ENCODE data around the gene KCND3. TPM values are rescaled to one million over a fixed set of nuclear protein-coding genes. Genes with fewer than 3 reads are reported as not detected.

KCND3 gene
- total RNA-seq, 1 donor from 2014 or later: 2.2 TPM

- Mint-ChIP-seq H3K36me3 (no peaks in the 10 kb centered on the region), H3K4me1 (ENCODE audit: unreplicated experiment) (no peaks in the 10 kb centered on the region), H3K9me3 (no peaks in the 10 kb centered on the region), H3K27ac (no peak overlapping the region), H3K27me3 (peaks cover 4% of the 10 kb centered on the region), H3K4me3 (no peak overlapping the region)
- TF ChIP-seq, protein P1, sequence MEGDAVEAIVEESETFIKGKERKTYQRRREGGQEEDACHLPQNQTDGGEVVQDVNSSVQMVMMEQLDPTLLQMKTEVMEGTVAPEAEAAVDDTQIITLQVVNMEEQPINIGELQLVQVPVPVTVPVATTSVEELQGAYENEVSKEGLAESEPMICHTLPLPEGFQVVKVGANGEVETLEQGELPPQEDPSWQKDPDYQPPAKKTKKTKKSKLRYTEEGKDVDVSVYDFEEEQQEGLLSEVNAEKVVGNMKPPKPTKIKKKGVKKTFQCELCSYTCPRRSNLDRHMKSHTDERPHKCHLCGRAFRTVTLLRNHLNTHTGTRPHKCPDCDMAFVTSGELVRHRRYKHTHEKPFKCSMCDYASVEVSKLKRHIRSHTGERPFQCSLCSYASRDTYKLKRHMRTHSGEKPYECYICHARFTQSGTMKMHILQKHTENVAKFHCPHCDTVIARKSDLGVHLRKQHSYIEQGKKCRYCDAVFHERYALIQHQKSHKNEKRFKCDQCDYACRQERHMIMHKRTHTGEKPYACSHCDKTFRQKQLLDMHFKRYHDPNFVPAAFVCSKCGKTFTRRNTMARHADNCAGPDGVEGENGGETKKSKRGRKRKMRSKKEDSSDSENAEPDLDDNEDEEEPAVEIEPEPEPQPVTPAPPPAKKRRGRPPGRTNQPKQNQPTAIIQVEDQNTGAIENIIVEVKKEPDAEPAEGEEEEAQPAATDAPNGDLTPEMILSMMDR (conservative IDR thresholded peaks at IDR 0.05): no peak
- no peak for DNase-seq (ENCODE audit: extremely low spot score, unreplicated experiment)
Observed at GRCh38 chr1:111814642-111815041, 174.8 kb downstream of the KCND3 start.

GRCh38 chr1:111814305-111814628 is 175.2 kb downstream of the KCND3 start:
- peaks cover 4% of the 10 kb centered on the region for H3K27me3 Mint-ChIP-seq
- TF ChIP-seq, protein P1 (conservative IDR thresholded peaks at IDR 0.05): no peak
- H3K36me3 Mint-ChIP-seq: no peaks in the 10 kb centered on the region
- H3K9me3 Mint-ChIP-seq: no peaks in the 10 kb centered on the region
- H3K4me3 Mint-ChIP-seq: no peak overlapping the region
- H3K4me1 Mint-ChIP-seq (ENCODE audit: unreplicated experiment): no peaks in the 10 kb centered on the region
- DNase-seq (ENCODE audit: extremely low spot score, unreplicated experiment): no peak
- no peak overlapping the region for H3K27ac Mint-ChIP-seq

- Mint-ChIP-seq H3K4me1 (ENCODE audit: unreplicated experiment) (no peaks in the 10 kb centered on the region), H3K9me3 (no peaks in the 10 kb centered on the region), H3K27ac (no peak overlapping the region), H3K27me3 (peaks cover 4% of the 10 kb centered on the region), H3K36me3 (no peaks in the 10 kb centered on the region), H3K4me3 (no peak overlapping the region)
- no peak for DNase-seq (ENCODE audit: extremely low spot score, unreplicated experiment)
- TF ChIP-seq, protein P1 (conservative IDR thresholded peaks at IDR 0.05): no peak
Observed at GRCh38 chr1:111813440-111814304, 175.8 kb downstream of the KCND3 start.

GRCh38 chr1:111812306-111812705 is 177.2 kb downstream of the KCND3 start:
- Mint-ChIP-seq H3K27ac (no peak overlapping the region), H3K4me3 (no peak overlapping the region), H3K9me3 (no peaks in the 10 kb centered on the region), H3K36me3 (no peaks in the 10 kb centered on the region), H3K27me3 (peaks cover 4% of the 10 kb centered on the region), H3K4me1 (ENCODE audit: unreplicated experiment) (no peaks in the 10 kb centered on the region)
- DNase-seq (ENCODE audit: extremely low spot score, unreplicated experiment): no peak
- TF ChIP-seq, protein P1 (conservative IDR thresholded peaks at IDR 0.05): no peak

- TF ChIP-seq, protein P1 (conservative IDR thresholded peaks at IDR 0.05): no peak
- no peak overlapping the region for H3K27ac Mint-ChIP-seq
- DNase-seq (ENCODE audit: extremely low spot score, unreplicated experiment): no peak
- H3K4me3 Mint-ChIP-seq: no peak overlapping the region
- H3K27me3 Mint-ChIP-seq: peaks cover 4% of the 10 kb centered on the region
- H3K4me1 Mint-ChIP-seq (ENCODE audit: unreplicated experiment): no peaks in the 10 kb centered on the region
- no peaks in the 10 kb centered on the region for H3K36me3 Mint-ChIP-seq
- no peaks in the 10 kb centered on the region for H3K9me3 Mint-ChIP-seq
Observed at GRCh38 chr1:111811891-111812290, 177.6 kb downstream of the KCND3 start.

Measured in type B pancreatic cell (in vitro differentiated cells).